Pulmonary artery endothelial cell (primary cell): Measurements from ENCODE around the gene PRKN. TPM values are rescaled to one million over a fixed set of nuclear protein-coding genes. Genes with fewer than 3 reads are reported as not detected.

ENCODE experiments used
- DNase-seq: peaks from one replicate; pipeline ENCODE4 v3.0.0-alpha.2; 2011; ENCODE audit warnings: low read depth, low spot score
- total RNA-seq: library from RNA; depleted of rRNA; stranded (reverse); fragments of >200 nt; gene quantifications from 2 replicates; pipeline ENCODE4 v1.2.3, GENCODE V29; 2014

PRKN gene
- total RNA-seq, 1 donor from 2014 or later = 0.59 TPM

DNA sequence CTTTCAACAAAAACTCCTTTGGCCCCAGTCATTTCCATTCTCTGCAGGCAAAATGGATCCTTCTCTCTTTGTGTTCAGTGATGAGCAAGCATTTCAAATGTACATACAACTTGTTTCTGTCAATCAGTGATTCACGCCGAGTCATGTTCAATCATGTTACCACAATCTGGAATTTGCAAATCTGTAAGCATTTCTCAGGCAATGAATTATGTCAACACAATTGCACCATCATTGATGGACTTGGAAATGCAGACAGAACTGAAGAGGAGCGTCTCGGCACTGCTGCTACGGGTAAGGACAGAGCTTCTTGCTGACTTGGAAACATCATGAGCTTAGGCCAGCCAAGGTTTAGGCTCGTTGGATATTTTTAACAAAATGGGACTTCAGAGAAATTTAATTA is 1320.9 kb downstream of the PRKN start:
- DNase-seq = no peak

DNA sequence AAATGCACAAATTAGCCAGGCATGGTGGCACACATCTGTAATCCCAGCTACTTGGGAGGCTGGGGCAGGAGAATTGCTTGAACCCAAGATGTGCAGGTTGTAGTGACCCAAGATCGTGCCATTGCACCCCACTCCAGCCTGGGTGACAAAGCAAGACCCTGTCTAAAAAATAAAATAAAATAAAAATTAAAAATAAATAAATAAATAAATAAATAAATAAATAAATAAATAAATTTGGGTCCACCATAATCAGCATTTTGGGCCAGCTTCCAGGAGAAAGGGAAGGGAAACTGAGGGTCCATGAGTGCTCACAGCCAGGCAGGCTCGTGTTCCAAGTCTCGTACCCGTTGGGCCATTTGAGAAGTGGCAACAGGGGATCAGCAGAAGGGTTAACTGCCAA is 1322.1 kb downstream of the PRKN start:
- DNase-seq = no peak

GRCh38 chr6:161403717-161404116 is 1323.8 kb downstream of the PRKN start:
- no peak for DNase-seq

- DNase-seq = no peak
These were observed 1325.8 kb downstream of the PRKN start for GRCh38 chr6:161401587-161402309.

GRCh38 chr6:161400671-161401070 is 1326.9 kb downstream of the PRKN start:
- DNase-seq = no peak

- DNase-seq = no peak
These were observed 1331.0 kb downstream of the PRKN start for GRCh38 chr6:161396539-161396938.

GRCh38 chr6:161395716-161396231 is 1331.8 kb downstream of the PRKN start:
- no peak for DNase-seq

GRCh38 chr6:161394437-161394836 is 1333.1 kb downstream of the PRKN start:
- no peak for DNase-seq

DNA sequence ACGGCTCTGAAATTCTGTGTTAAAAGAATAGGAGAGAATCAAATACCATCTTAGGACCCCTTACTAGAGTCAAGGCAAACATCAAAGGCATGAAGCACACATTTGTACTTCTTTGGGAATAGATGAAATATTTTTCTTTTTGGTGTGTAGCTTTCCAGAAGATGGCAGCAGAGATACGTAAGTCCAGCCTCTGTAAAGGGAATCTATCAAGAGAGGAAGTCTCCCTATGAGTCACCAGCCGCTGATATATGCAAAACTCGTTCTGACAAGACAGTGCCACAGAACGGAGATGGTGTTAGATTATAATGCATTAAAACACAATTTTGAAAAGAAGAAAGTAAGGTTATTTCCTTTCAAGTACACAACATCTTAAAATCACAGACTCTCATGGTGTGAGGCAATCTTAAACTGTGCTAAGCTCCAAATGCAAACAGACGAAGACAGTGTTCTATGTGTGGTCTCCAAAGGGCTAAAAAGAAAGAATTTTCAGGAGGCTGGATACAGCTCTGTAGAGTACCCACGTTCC is 1333.7 kb downstream of the PRKN start:
- peak; percentile 40 for DNase-seq

DNA sequence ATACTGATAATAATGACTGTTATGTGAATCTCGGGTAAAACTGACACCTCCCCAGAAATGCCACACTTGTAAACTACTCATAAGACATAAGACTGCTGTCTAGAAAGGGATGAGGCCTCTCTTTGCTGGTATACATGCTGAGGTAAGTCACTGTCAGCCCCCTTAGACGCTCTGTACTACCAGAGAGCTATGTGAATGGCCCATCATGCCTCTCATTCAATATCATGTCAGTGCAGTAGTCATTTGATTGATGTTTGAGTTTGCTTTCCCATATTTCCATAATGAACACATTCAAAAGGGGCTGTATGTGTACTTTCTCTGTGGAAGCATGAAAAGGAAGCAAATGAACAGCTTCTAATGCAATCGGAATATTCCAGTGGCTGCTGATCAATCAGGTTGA is 1334.3 kb downstream of the PRKN start:
- DNase-seq = no peak

DNA sequence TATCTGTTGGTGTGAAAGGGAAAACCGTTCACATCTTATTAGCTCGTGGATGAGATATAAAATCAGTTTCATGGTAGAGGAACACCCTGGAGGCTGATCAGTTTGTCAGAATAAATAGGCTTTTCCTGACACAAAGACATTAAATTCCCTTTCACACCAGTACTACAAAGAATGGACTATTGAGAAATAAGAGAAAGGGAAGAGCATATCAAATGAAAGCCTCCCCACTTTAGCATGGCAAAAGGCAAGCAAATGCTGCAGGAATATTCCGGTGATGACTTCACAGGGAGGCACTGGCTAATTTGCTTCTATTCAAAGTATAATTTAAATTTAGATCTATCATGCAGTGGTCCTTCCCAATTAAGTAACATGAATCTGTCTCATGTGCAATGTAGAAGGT is 1337.8 kb downstream of the PRKN start:
- no peak for DNase-seq

DNA sequence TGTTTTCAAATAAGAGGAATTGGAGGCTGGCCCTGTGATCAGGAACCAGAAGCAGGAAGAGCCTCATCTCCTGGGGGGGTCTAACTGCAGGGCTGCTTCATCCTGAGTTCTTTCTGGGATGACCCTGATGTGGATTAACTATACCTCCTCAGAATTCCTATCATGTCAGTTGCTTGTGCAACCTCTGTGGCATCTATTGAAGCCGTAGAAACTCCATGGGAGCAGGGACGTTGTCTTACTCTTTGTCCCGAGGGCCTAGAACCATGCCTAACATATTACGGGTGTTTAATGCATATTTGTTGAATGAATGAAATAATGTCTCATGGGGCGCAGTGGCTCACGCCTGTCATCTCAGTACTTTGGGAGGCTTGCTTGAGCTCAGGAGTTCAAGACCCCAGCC is 1343.6 kb downstream of the PRKN start:
- no peak for DNase-seq

- DNase-seq = no peak
These were observed 1347.6 kb downstream of the PRKN start for GRCh38 chr6:161379834-161380582.

DNA sequence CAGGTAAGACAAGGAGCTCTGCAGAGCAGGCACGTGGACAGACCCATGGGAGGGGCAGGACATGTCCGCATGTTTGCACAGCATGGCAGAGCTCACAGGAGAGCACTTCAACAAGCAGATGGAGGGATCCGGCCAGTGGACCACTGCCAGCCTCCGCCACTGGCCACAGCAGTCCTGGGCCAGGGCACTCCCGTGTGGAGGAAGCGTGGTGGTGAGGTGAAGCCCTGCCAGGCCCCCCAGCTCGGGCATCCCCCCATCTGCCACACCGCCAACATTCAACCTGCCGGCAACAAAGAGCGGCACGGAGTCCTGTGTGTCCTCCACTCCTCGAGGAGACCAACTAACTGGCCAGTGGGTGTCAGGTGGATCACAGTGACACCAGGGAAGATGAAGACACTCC is 1349.5 kb downstream of the PRKN start:
- DNase-seq = no peak

DNA sequence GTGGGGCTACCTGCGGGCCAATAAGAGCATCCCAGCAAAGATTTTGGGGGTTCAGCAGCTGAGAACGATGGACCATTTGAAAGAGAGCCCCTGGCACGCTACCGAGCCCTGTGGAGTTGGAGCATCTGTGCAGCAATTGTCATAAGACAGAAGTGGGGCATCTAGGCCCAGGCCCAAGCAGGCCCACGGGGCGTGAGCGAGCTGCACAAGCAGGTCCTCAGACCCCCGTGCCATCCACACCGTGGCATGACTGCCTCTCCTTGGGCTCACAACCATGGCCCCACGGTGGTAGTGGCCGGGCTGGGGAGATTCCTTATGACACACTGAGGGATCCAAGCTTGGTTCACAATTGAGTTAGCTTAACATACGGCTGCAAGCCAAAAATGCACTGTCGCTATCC is 1350.5 kb downstream of the PRKN start:
- DNase-seq = no peak

GRCh38 chr6:161376367-161376766 is 1351.2 kb downstream of the PRKN start:
- DNase-seq = no peak

DNA sequence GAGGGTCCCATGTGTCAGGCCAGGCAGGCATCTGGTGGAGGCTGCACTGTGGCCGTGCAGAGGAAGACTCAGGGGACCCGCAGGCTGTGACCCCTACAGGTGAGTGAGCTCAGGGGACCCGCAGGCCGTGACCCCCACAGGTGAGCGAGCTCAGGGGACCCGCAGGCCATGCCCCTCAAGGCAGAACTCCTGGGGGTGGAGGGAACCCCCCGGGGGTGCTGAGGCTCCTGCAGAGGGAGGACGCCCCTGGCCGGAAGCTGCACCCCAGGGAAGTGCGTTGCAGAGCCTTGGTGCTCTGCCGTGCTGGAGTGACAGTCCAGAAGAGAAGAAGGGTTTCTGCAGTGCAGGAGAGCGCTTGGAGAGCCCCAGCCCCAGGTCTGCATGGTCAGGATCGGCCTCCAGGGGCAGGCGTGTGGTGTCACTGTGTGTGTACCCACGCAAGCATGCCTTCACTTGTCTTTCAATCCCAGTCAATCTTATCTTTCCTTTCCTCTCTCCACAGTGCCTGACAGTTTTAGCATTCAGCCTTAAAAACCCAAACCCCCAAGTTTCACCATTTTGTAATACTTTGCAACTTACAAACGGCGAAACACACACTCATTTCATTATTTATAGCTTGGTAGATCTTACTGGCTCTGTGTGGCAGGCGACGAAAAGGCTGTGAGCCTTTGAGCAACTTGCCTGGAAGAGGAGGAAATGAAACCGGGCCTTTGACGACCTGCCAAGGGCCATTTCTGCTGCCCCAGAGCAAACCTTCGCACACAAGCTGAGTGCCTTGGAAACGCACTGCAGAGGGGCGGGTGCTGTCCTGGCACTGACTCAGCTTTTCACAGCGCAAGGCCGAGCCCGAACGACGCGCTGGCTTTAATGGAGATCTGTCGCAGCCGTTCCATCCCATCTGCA is 1352.3 kb downstream of the PRKN start:
- no peak for DNase-seq

- peak; percentile 13 for DNase-seq
These were observed 1353.6 kb downstream of the PRKN start for GRCh38 chr6:161373905-161374451.

GRCh38 chr6:161372422-161372793 is 1355.2 kb downstream of the PRKN start:
- DNase-seq = no peak

GRCh38 chr6:161370880-161371279 is 1356.7 kb downstream of the PRKN start:
- DNase-seq = peak; percentile 44

DNA sequence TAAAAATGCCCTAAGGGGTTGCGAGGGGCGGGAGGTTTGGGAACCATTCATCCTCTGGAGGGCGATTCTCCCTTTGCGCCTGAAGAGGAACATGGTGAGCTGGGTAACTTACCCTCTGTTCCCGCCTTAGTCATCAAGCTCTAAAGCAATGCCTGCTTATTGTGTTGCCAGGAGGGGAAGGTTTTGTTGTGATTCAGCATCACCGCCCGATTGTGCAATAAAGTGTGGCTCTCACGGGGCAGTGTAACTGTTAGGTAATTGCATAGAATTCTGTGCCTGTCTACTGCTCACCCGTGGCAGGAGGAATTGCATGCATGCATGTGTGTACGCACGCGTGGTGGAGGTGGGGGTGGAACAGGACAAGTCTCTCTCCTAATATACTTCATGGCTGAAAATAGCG is 1358.2 kb downstream of the PRKN start:
- no peak for DNase-seq
